NCI-H146 (cell line): Measurements from ENCODE around the gene CRIP1.
A peak's percentile ranks its signal among the peaks of the same experiment; 100 is the strongest.

Experiments
- DNase-seq: peaks from one replicate; lab custom pipeline; 2025; lab: John Stamatoyannopoulos, UW

Gene CRIP1

DNA sequence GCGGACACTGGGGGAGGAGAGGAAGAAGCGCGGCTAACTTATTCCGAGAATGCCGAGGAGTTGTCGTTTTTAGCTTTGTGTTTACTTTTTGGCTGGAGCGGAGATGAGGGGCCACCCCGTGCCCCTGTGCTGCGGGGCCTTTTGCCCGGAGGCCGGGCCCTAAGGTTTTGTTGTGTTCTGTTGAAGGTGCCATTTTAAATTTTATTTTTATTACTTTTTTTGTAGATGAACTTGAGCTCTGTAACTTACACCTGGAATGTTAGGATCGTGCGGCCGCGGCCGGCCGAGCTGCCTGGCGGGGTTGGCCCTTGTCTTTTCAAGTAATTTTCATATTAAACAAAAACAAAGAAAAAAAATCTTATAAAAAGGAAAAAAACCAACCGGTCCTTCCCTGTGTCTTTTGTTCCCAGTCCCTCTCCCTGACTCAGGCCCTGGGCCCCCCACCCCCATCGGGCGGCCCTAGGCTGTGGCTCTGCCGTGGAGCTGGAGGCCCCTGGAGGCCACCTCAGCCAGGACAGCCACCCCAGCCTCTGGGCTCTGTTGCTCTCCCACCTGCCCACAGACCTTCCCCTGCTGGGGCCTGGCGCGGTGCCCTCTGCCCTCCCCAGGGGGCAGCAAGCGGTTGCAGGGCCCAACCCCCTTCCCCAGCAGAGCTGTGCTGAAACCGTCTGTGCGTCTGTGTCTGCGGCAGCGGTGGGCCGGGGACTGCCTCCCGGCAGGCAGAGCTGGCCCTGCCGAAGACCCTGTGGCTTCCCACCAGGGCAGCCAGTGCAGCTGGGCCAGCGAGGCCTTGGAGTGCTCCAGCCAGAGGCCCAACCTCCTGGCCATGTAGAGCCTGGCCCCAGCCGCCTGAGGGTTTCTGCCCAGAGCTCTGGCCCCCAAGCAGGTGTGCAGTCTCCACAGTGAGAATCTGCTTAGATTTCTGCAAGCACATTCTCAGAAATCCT lies 16.1 kb upstream of the CRIP1 start:
- DNase-seq = peak; percentile 55

DNA sequence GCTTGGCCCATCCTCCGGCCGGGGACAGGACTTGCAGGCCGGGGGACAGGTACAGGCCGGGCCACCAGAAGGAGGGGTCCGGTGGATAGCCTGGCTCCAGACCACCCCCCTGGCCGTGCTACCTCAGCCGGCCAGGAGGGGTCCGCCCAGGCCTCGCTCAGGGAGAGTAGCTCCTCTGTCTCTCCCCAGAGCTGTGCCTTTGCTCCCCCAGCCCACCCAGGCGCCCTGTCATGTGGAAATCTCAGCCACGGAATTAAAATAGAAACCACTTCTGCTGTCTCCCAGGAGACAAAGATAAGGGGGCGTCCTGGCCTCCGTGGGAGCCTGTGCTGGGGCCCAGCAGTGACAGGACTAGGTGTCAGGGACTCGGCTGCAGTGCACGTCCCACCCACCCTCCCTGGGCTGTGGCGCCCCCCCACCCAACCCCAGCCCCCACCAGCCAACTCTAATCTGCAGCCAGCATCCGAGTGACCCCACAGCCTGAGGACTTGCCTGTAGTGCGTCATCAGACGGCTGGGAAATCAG lies 15.3 kb upstream of the CRIP1 start:
- DNase-seq = no peak

DNA sequence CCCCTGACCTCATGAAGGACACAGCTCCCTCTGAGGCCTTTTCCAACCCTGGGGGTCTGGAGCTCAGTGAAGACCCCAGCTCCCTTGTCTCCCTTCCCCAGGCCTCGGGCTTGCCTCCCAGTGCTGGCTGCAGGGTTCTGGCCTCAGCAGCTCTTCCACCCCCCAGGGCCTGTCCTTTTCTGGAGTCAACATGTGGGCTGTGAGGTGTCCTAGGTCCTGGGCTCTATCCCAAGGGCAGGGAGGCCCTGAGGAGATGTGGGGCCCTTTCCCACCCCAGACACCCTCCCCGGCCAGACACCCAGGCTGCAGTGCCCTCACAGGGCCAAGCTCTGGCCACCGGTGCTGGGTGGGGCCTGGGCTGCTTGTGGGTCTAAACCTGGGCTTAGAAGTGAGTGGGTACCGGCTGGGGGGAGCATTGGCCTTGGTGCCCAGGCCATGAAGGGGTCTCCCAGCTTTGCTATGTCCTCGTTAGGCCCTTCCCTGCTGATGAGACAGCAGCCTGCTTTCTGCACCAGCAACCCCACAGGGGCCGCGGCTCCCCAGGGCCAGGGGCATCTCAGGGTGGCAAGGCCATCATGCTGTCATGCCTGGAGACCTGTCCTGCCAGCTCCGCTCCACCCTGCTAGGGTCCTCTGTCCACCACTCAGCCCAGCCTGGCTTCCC lies 14.7 kb upstream of the CRIP1 start:
- no peak for DNase-seq

DNA sequence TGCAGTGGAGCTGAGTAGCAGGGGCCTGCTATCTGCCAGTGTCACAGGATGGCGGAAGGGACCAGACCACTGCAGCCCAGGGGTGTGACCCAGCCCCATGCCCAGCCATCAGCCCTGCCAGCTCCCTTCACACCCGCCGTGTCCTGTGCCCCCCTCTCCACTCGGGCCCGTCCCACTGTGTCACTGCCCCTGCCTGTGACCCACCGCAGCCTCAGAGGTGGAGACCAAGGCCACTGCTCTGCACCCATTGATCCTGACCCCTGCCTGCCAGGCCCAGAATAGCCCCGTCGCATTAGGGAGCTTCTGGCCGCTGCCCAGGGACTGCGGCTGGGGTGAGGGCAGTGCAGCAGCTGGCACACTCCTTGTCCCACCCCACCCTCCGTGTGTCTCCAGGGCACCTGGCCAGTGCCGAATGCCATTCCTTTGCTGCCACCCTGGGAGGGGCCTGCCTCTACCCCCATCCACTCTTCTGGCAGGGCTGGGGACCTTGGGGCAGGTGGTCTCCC lies 14.1 kb upstream of the CRIP1 start:
- no peak for DNase-seq

DNA sequence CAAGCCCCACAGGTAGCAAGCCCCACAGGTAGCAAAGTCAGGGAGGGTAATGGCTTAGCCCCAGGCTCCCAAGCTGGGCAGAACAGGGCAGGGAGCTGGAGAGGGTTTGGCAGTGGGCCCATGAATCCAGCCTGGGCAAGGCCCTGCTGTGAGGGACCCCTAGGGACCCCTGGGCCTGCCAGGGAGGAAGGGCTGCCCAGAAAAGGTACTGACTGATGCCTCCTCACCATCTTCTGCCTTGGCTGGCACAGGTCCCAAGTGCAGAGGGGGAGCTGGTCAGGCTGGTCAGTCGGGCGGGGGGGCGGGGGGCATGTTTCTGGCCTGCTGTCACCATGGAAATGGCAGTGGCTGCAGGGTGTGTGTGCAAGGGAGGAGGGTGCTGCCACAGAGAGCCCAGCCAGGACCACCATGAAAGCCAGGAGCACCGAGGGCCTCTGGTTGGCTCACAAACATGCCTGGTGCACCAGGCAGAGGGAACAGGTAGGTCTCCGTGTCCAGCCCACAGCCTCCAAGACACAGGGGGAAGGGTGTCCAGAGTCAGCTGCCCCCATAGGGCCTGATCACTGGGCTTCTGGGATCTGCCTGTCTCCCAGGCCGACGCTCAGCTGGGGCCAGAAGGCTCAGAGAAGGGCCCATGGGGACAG lies 13.5 kb upstream of the CRIP1 start:
- DNase-seq = no peak

DNA sequence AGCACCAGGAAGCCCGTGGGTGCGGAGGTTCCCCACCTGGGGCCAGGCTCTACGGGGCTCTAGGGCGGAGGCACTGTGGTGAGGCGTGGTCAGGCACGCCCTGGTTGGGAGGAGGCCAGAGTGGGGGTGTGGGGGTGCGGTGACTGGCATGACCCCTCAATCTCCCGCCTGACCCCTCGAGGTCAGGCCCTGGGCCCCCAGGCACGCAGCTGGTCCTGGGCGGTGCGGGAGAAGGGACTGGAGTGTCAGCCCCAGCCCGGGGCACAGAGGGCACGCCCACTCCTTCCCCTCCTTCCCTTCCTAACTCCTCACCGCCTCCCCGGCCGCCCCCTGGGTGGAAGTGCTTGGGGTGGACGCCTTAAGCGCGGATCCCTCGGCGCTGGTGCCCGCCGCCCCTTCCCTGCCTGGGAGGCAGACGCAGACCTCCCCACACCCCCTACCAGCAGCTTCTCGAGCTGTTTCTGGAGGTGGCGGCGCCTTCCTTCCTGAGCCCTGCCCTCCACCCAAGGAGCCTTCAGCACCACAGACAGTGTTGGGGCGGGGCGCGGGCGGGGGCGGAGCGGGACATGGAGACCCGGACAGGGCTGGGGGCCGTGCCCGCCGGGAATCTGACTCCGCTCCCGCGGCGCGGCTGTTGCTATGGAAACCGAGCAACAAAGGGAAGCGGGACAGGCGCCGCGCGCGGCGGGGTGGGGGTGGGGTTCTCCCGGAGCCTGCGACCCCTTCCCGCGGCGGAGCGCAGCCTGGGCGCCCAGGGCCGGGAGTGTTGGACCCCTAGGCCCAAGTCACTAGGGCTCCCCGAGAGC lies 12.8 kb upstream of the CRIP1 start:
- DNase-seq = peak; percentile 95

DNA sequence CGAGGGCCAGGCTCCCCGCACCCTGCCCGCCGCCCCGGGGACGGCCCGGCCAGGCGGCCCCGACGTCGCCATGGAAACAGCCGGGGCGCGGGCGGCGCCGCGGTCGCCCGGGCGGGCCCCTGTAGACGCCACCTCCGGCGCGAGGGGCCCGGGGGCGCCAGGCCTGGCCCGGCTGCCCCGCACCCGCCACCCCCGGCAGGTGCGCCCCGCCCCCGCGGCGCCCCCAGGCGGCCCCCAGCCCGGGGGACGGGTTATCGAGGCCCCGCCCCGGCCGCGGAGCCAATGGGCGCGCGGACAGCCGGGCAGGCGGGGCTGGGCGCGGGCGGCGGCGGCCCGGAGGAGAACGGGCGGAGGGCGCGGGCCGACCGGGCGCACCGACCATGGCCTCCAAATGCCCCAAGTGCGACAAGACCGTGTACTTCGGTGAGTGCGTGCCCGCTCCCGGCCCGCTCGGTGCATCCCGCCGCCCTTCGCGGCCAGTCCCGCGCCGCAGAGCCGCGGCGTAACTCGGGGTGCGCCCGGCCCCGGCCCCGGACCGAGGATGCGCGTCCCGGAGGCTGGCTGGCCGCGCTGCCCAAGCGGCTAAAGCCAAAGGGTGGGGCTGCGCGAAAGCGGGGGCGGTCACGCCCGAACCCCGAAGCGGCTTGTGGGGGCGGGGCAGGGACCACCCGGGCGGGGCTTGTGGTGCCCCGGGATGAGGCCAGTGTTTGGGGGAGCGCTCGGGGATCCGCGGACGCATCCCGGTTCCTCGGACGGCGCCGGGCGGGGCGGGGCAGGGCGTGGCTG lies 12.0 kb upstream of the CRIP1 start, which contains the start of gene CRIP2:
CRIP2 (plus strand) TSS at position 339 of the 786 bp plus-strand sequence; CDS start at position 381, 42 bp downstream.
- DNase-seq = peak; percentile 81

DNA sequence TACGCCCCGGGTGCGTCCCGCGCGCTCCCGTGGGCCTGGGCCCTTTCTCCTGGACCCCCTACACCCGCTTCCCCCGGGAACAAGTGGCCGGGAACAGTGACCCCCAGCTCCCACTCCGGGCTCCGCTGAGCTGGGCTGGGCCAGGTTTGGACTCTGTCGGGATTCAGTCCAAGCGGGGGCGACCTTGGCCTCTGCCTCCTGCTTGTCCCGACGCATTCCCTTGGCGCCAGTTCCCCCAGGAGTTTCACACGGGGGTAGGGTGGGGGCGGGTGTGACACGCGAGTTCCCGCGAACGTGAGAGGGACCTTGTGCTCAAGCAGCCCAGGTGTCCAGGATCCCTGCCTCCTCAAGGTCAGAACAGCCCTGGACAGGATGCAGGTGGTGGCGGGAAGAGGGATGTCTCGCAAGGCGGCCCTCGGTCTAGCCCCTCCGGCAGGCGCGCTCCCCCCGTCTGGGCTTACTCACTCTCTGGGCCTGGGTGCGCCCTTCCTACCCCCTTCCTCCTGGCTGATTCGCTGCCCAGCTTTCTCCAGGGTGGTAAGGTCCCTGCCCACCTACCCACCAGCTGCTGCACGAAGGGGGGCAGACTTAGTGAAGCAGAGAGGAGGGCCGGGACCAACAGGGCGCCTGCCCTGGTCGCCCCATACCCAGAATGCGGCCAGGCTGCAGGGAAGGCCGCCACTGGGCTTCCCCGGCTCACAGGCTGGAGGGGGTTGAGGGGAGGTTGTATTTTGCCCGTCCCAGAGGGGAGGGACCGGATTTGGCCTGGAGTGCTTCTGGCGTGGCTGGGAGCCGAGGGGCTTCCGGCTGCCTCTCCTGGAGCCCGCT lies 11.2 kb upstream of the CRIP1 start:
- DNase-seq = no peak

DNA sequence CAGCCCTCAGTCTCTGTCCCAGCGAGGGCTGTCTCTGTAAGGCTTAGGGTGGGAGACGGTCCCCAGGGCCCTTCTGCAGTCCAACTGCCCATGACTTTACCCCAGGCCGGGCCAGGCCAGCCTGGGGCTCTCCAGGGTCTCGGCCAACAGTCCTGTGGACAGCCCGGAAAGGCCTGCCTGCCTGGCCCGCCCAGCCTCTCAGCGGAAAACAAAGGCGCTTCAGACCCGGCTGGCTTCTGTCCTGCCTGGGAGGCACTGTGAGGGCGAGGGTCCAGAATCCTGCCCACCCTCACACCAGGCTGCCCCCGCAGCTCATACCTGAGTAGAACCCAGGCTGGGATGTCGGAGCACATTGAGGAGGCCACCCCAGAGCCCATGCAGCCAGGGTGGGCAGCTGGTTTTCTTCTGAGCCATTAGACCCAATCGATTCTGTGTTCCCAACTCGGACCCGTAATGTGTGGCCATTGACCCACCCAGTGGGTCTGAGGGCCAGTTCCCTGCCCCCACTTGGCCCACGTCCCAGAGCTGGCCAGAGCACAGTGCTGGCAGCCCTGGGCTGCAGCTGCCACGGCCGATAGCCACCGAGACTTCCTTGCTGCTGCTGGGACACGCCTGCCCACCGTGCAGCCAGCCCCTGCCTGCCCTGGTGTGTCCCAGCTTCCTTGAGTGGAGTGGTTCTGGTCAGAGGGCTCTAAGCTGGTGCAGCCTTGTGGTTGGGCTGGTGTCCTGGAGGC lies 10.4 kb upstream of the CRIP1 start:
- DNase-seq = no peak

DNA sequence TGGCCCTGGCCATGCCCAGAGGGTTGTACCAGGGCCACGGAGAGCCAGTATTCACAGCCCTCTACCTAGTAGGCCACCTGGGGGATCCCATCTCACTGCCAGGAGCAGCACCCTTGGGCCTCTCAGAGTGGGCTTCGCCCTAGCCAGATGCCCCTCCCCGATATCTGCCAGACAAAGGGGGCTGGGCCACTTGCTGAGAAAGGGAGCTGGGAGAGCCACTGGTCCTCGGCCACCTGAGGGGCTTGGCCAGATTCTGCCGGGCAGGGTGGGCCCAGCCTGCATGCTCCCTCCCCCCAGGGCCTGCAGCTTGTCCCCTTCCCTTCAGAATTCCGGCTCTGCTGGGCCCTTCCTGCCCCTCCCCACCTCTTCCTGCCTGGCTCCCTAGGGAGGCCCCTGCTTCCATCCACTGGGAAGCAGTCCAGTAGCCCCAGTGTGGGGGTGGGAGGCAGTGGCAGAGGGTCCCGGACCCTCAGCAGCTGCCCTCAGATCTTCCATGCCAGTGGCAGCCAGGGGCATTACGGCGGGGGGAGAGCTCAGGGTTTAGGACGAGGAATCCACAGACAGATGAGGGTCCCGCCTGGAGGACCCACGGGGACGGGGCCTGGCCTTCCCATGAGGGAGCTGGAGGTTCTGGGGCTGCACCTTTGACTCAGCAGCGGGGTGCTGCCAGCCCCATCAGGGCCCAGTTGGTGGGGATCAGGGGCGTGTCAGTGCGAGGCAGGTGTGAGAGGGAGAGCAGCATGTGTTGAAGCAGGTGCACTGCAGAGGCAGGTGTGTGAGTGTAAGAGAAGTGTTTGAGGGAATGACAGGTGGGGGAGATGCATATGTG lies 9.6 kb upstream of the CRIP1 start:
- peak; percentile 38 for DNase-seq

DNA sequence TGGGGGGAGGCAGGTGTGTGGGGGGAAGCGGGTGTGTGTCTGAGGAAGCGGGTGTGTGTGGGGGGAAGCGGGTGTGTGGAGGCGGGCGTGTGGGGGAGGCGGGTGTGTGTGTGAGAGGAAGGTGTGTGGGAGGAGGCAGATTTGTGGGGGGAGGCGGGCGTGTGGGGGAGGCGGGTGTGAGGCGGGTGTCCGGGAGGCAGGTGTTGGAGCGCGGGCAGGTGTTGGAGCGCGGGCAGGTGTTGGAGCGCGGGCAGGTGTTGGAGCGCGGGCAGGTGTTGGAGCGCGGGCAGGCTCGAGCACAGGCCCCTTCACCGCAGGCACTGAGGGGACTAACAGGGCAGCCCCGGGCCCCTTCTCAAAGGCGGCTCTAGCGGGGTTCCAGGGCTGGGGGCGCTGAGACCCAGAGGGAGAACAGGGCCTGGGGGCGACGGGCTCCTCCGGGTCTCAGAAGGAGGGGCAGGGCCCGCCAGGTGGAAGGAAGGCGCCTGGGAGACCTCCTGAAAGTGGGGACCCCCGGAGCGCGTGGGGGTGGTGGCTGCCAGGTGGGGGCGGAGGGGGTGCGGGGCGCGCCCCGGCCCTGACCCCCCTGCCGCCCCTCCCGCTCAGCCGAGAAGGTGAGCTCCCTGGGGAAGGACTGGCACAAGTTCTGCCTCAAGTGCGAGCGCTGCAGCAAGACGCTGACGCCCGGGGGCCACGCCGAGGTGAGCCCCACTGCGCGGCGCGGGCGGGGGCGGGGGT lies 8.9 kb upstream of the CRIP1 start:
- DNase-seq = no peak

DNA sequence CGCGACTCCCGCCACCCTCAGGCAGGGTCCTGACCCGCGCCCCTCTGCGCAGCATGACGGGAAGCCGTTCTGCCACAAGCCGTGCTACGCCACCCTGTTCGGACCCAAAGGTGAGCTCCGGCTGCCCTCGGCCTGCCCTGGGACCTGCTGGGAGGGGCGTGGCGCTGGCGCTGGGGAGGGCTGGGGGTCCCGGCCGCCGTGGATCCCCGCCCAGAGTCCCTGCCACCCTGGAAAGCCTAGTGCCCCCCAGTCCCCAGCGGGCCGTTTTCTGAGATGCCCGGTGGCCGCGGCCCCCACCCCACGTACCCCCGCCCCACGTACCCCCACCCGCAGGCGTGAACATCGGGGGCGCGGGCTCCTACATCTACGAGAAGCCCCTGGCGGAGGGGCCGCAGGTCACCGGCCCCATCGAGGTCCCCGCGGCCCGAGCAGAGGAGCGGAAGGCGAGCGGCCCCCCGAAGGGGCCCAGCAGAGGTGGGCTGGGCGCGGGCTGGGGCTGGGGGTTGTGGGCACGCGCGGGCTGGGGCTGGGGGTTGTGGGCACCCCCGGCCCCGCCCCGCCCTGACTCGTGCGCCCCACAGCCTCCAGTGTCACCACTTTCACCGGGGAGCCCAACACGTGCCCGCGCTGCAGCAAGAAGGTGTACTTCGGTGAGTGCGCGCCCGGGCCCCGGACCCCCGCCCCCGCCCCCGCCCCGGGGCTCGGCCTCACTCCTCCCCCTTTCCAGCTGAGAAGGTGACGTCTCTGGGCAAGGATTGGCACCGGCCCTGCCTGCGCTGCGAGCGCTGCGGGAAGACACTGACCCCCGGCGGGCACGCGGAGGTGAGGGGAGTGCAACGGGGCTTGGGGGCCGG lies 8.1 kb upstream of the CRIP1 start:
- DNase-seq = no peak

DNA sequence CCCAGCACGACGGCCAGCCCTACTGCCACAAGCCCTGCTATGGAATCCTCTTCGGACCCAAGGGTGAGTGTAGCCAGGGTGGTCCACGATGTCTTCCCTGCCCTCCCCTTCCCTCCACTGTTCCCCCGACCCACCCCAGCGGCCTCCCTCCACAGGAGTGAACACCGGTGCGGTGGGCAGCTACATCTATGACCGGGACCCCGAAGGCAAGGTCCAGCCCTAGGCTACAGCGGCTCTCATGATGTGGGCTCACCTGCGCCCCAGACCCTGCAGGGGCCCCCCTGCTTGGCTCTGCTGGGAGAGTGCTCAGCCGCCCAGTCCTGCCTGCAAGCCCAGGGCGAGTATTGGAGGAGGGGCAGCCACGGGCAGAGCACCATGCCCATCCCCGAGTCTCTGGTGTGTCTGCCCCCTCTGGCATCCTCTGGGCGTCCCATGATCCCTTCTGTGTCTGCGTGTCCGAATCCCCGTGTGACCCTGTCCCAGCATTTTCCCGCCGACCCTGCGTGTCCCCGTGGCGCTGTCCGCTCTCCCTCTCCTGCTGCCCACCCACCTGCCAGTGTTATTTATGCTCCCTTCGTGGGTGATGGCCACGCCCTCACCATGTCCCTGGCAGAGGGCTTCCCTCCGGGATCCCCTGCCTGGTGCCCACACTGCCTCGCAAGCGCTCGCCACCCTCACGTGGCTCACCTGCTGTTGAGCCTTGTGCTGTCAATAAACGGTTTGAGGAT lies 7.1 kb upstream of the CRIP1 start:
- no peak for DNase-seq

DNA sequence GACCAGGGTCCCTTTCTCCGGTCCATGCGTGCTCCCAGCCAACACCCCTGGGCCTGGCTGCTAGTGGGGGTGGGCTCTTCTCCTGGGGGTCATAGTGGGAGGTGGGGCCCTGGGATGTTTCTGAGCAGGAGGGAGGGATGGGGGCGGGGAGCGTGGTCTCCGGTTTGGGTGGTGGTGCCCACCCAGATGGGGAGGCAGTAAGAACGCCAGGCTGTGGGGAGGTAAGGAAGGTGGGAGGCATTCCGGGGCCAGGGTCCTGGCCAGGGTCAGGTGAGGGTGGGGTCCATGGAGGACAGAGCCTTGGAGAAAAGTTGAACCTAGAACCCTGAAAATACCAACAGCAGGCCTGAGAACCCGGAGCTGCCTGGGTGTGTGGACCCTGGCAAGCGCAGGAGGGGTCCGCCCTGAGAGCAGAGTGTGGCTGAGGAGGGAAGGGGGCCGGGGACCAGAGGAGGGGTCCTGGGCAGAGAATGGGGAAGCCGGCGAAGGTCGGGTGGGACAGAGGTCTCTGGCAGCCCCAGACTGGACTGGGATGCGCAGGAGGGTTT lies 6.4 kb upstream of the CRIP1 start:
- DNase-seq = no peak
